HepG2 (cell line): ENCODE measurements around the gene NPAS2. TPM values are rescaled to one million over a fixed set of nuclear protein-coding genes. Genes with fewer than 3 reads are reported as not detected.

Source experiments
- EP300 ChIP-seq, 3 experiments: sonication (generic) in 1 of 3; formaldehyde crosslinking in 1 of 3; IDR thresholded peaks; 2 replicates each; pipeline versions ENCODE4 v1.5.1 to v1.6.1; 2011 to 2020; ENCODE audit warnings: low read depth in 2 of 3, low read length in 2 of 3, borderline replicate concordance in 1 of 3, improper control_type of control experiment in 1 of 3, mild to moderate bottlenecking in 1 of 3, missing genetic modification reagents in 1 of 3, moderate library complexity in 1 of 3
- HIVEP1 ChIP-seq: sonication (generic); formaldehyde crosslinking; IDR thresholded peaks from 2 replicates; pipeline ENCODE4 v1.4.0; 2020; ENCODE audit warnings: mild to moderate bottlenecking, missing genetic modification reagents
- SATB2 ChIP-seq: sonication (generic); formaldehyde crosslinking; IDR thresholded peaks from 2 replicates; pipeline ENCODE4 v1.5.0; 2020; ENCODE audit warnings: missing genetic modification reagents
- SMAD9 ChIP-seq: sonication (generic); formaldehyde crosslinking; IDR thresholded peaks from 2 replicates; pipeline ENCODE4 v1.5.1; 2020; ENCODE audit warnings: mild to moderate bottlenecking, missing genetic modification reagents
- SP1 ChIP-seq, 2 experiments: fragments of 450-650 bp in 1 of 2; sonication (generic) in 1 of 2; formaldehyde crosslinking in 1 of 2; IDR thresholded peaks; 2 replicates each; pipeline versions ENCODE4 v1.4.0 to v1.6.1; 2016 to 2020; ENCODE audit warnings: missing genetic modification reagents in 1 of 2
- ZFP41 ChIP-seq: sonication (generic); formaldehyde crosslinking; IDR thresholded peaks from 2 replicates; pipeline ENCODE4 v1.4.0; 2020; ENCODE audit warnings: mild to moderate bottlenecking, missing genetic modification reagents, borderline replicate concordance
- ZKSCAN1 ChIP-seq: fragments of 150-350 bp; IDR thresholded peaks from 2 replicates; pipeline ENCODE4 v1.6.1; 2014; ENCODE audit warnings: low read length
- ZNF737 ChIP-seq: sonication (generic); formaldehyde crosslinking; IDR thresholded peaks from 2 replicates; pipeline ENCODE4 v1.5.0; 2020; ENCODE audit warnings: missing genetic modification reagents, mild to moderate bottlenecking, borderline replicate concordance
- ZSCAN9 ChIP-seq: IDR thresholded peaks from 2 replicates; pipeline ENCODE4 v1.6.1; 2016; ENCODE audit warnings: borderline replicate concordance
- polyA plus RNA-seq, 8 experiments: library from polyadenylated mRNA; depleted of rRNA in 3 of 8; stranded (reverse) in 7 of 8; unstranded in 1 of 8; fragments of >200 nt; fragmentation: Illumina TruSeq in 4 of 8; extraction: Trizol in 4 of 8; gene quantifications; 2 replicates each; pipeline versions ENCODE4 v1.2.1 to v1.2.3, GENCODE V29; 2011 to 2016; ENCODE audit warnings: low read depth in 4 of 8, missing spikeins in 1 of 8, mixed read lengths in 1 of 8; ENCODE audit not compliant: insufficient read depth in 1 of 8
- total RNA-seq, 5 experiments: library from RNA; depleted of rRNA; stranded (reverse); fragments of >200 nt; fragmentation: Illumina TruSeq; extraction: Trizol; gene quantifications; 2 replicates each; pipeline ENCODE4 v1.2.3, GENCODE V29; 2016; ENCODE audit warnings: low read depth in 1 of 5
- TF ChIP-seq, protein P1 (sequence below): IDR thresholded peaks from 2 replicates; pipeline ENCODE4 v1.4.0; 2020; ENCODE audit warnings: mild to moderate bottlenecking, missing genetic modification reagents
- TF ChIP-seq, protein P2 (sequence below): IDR thresholded peaks from 2 replicates; pipeline ENCODE4 v1.6.1; 2016; ENCODE audit warnings: mild to moderate bottlenecking, missing biosample characterization, missing genetic modification reagents
- TF ChIP-seq, protein P3 (sequence below): sonication (generic); formaldehyde crosslinking; IDR thresholded peaks from 2 replicates; pipeline ENCODE4 v1.4.0; 2020; ENCODE audit warnings: missing genetic modification reagents
- TF ChIP-seq, protein P4 (sequence below): sonication (generic); formaldehyde crosslinking; IDR thresholded peaks from 2 replicates; pipeline ENCODE4 v1.8.0; 2022; ENCODE audit warnings: missing genetic modification reagents, low read depth, mild to moderate bottlenecking, borderline replicate concordance
- TF ChIP-seq, protein P5 (sequence below): sonication (generic); formaldehyde crosslinking; IDR thresholded peaks from 2 replicates; pipeline ENCODE4 v1.8.0; 2022; ENCODE audit warnings: missing genetic modification reagents, mild to moderate bottlenecking, borderline replicate concordance
- TF ChIP-seq, protein P6 (sequence below): sonication (generic); formaldehyde crosslinking; IDR thresholded peaks from 2 replicates; pipeline ENCODE4 v1.4.0; 2020; ENCODE audit warnings: missing genetic modification reagents, borderline replicate concordance
- TF ChIP-seq, protein P7 (sequence below): sonication (generic); formaldehyde crosslinking; IDR thresholded peaks from 2 replicates; pipeline ENCODE4 v1.8.1; 2023; ENCODE audit warnings: missing genetic modification reagents, mild to moderate bottlenecking, borderline replicate concordance

The NPAS2 gene
- total and polyA plus RNA-seq, 2 of the 13 experiments (the other 11 are each of a cell fraction or from before 2014, with no cell fraction given): 14.8 to 37.5 TPM

DNA sequence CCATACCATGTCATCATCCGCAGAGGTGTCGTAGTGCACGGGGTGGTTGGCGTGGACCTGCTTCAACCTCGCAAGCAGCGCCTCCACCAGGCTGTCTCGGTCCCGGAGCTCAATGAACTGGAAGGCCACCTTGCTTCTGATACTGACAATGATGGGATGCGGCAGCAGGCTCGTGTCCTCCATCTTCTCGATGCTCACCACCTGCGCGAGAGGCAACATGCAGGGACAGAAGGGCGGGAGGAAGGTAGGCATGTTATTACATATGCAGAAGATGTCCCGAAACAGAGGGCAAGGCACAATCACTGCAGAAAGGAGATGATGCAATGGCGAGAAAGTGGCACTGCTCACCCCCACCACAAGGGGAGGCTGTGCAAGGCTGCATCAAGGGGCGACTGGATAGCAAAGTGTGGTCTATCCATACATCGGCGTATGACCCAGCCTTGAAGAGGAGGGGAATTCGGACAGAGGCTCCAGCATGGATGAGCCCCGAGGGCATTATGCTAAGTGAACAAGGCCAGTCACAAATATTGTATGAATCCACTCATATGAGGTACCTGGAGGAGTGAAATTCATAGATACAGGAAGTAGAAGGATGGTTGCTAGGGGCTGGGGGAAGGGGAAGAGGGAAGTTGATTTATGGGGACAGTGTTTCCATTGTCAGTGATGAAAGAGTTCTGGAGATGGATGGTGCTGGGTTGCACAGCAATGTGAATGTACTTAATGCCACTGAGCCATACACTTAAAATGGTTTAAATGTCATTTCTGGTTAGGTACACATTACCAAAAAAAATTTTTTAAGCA is 218.7 kb downstream of the NPAS2 start (continued):
- TF ChIP-seq, protein P1, sequence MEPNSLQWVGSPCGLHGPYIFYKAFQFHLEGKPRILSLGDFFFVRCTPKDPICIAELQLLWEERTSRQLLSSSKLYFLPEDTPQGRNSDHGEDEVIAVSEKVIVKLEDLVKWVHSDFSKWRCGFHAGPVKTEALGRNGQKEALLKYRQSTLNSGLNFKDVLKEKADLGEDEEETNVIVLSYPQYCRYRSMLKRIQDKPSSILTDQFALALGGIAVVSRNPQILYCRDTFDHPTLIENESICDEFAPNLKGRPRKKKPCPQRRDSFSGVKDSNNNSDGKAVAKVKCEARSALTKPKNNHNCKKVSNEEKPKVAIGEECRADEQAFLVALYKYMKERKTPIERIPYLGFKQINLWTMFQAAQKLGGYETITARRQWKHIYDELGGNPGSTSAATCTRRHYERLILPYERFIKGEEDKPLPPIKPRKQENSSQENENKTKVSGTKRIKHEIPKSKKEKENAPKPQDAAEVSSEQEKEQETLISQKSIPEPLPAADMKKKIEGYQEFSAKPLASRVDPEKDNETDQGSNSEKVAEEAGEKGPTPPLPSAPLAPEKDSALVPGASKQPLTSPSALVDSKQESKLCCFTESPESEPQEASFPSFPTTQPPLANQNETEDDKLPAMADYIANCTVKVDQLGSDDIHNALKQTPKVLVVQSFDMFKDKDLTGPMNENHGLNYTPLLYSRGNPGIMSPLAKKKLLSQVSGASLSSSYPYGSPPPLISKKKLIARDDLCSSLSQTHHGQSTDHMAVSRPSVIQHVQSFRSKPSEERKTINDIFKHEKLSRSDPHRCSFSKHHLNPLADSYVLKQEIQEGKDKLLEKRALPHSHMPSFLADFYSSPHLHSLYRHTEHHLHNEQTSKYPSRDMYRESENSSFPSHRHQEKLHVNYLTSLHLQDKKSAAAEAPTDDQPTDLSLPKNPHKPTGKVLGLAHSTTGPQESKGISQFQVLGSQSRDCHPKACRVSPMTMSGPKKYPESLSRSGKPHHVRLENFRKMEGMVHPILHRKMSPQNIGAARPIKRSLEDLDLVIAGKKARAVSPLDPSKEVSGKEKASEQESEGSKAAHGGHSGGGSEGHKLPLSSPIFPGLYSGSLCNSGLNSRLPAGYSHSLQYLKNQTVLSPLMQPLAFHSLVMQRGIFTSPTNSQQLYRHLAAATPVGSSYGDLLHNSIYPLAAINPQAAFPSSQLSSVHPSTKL: peak; percentile 35; the same call in 1 of the 2 replicates
- no peak for TF ChIP-seq EP300 (IDR thresholded peaks at IDR 0.05; ENCODE audit: low read depth in 2 of 2, low read length in 2 of 2)
- TF ChIP-seq EP300 (CRISPR knock-in tag; IDR thresholded peaks at IDR 0.05; ENCODE audit: borderline replicate concordance): peak; percentile 78; the same call in 1 of the 2 replicates
- TF ChIP-seq, protein P2, sequence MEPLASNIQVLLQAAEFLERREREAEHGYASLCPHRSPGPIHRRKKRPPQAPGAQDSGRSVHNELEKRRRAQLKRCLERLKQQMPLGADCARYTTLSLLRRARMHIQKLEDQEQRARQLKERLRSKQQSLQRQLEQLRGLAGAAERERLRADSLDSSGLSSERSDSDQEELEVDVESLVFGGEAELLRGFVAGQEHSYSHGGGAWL (CRISPR knock-in tag): 0 out of 2 replicates have a peak, but pooled peaks have one; percentile 38
- TF ChIP-seq, protein P3, sequence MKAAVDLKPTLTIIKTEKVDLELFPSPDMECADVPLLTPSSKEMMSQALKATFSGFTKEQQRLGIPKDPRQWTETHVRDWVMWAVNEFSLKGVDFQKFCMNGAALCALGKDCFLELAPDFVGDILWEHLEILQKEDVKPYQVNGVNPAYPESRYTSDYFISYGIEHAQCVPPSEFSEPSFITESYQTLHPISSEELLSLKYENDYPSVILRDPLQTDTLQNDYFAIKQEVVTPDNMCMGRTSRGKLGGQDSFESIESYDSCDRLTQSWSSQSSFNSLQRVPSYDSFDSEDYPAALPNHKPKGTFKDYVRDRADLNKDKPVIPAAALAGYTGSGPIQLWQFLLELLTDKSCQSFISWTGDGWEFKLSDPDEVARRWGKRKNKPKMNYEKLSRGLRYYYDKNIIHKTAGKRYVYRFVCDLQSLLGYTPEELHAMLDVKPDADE (CRISPR knock-in tag): no peak
- TF ChIP-seq HIVEP1: peak; percentile 54; the same call in 1 of the 2 replicates
- TF ChIP-seq SATB2 (CRISPR knock-in tag): no peak
- TF ChIP-seq, protein P4, sequence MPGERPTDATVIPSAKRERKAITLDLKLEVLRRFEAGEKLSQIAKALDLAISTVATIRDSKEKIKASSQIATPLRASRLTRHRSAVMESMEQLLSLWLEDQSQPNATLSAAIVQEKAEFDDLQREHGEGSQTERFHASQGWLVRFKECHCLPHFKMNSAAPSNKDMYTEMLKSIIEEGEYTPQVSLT: no peak
- no peak for TF ChIP-seq SMAD9 (CRISPR knock-in tag)
- TF ChIP-seq ZNF737 (CRISPR knock-in tag): no peak
- TF ChIP-seq, protein P5, sequence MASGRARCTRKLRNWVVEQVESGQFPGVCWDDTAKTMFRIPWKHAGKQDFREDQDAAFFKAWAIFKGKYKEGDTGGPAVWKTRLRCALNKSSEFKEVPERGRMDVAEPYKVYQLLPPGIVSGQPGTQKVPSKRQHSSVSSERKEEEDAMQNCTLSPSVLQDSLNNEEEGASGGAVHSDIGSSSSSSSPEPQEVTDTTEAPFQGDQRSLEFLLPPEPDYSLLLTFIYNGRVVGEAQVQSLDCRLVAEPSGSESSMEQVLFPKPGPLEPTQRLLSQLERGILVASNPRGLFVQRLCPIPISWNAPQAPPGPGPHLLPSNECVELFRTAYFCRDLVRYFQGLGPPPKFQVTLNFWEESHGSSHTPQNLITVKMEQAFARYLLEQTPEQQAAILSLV (CRISPR knock-in tag): no peak
- TF ChIP-seq ZSCAN9: peak; percentile 67; the same call in 1 of the 2 replicates
- TF ChIP-seq ZFP41 (CRISPR knock-in tag): no peak
- no peak for TF ChIP-seq SP1 (IDR thresholded peaks at IDR 0.05)
- TF ChIP-seq SP1 (CRISPR knock-in tag; IDR thresholded peaks at IDR 0.05): 0 out of 2 replicates have a peak, but pooled peaks have one; percentile 24
- no peak for TF ChIP-seq ZKSCAN1
- TF ChIP-seq, protein P6, sequence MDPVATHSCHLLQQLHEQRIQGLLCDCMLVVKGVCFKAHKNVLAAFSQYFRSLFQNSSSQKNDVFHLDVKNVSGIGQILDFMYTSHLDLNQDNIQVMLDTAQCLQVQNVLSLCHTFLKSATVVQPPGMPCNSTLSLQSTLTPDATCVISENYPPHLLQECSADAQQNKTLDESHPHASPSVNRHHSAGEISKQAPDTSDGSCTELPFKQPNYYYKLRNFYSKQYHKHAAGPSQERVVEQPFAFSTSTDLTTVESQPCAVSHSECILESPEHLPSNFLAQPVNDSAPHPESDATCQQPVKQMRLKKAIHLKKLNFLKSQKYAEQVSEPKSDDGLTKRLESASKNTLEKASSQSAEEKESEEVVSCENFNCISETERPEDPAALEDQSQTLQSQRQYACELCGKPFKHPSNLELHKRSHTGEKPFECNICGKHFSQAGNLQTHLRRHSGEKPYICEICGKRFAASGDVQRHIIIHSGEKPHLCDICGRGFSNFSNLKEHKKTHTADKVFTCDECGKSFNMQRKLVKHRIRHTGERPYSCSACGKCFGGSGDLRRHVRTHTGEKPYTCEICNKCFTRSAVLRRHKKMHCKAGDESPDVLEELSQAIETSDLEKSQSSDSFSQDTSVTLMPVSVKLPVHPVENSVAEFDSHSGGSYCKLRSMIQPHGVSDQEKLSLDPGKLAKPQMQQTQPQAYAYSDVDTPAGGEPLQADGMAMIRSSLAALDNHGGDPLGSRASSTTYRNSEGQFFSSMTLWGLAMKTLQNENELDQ (CRISPR knock-in tag): peak; percentile 82; the same call in 1 of the 2 replicates
- TF ChIP-seq, protein P7, sequence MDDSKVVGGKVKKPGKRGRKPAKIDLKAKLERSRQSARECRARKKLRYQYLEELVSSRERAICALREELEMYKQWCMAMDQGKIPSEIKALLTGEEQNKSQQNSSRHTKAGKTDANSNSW: no peak
